ENCODE data around the gene PALMD. TPM values are rescaled to one million over a fixed set of nuclear protein-coding genes. Genes with fewer than 3 reads are reported as not detected.
A peak's percentile ranks its signal among the peaks of the same experiment; 100 is the strongest.

The PALMD gene
- total RNA-seq, 4 donors from 2014 or later, result 64.5 to 105 (median 72.0) TPM

DNA sequence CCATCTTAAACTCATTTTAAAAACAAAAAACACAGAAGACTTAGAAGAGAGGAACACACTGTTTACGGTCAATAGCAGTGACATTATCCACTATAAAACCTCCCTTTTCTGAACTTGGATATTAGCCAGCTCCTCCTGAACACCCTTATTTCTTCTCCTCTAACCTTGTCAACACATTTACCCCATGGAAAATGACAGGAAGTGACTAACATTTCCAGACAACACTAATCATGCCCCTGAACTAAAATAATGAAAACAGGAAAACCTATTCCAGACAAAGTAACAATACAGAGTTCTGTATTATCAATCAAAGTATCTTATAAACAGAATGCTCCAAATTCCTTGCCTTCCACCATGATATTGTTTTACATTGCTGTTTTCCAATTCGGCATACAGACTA is 45.3 kb downstream of the PALMD start:
- peaks cover 0 to 35% (median 0%) of the 10 kb centered on the region in 3 donors for H3K36me3 ChIP-seq
- no peaks in the 10 kb centered on the region for H3K4me1 ChIP-seq
- TF ChIP-seq POLR2A (IDR thresholded peaks at IDR 0.05) (no peak), EP300 (IDR thresholded peaks at IDR 0.05) (peak in 1 of 2 donors; percentile 20)
- DNase-seq (ENCODE audit: low spot score in 2 of 2), result no peak
- no peaks in the 10 kb centered on the region for H3K9me3 ChIP-seq
- 55 to 60% methylated on average over 2 of the region's 2 CpGs for WGBS, 2 donors
- H3K27me3 ChIP-seq, result no peaks in the 10 kb centered on the region
- H3K27ac ChIP-seq, result peak overlapping the region in 1 of 4 donors; percentile 8
- H3K4me3 ChIP-seq, result no peak overlapping the region

DNA sequence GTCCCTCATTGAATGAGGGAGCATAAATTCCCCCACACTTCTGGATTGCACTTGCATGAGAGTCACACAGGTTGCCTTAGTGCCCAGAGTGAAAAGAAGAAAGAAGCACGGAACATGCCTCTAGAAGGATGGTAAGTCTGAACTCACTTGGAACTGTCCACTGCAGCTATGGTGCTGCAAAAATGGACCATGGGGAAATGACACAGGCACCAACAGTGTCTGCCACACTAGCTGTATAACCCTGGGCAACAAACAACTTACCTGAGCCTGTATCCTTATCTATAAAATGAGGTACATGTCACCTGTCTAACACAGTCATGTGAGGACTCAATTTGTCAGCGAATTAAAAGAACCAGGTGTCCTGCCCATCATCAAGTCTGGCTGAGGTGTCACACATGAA is 50.7 kb downstream of the PALMD start:
- H3K4me1 ChIP-seq, result no peaks in the 10 kb centered on the region
- peaks cover 0 to 8% (median 0%) of the 10 kb centered on the region in 3 donors for H3K36me3 ChIP-seq
- WGBS, 2 donors, result 89 to 96% methylated on average over 2 of the region's 2 CpGs
- H3K27ac ChIP-seq, result no peak overlapping the region
- DNase-seq (ENCODE audit: low spot score in 2 of 2), result no peak
- TF ChIP-seq POLR2A (IDR thresholded peaks at IDR 0.05), result no peak
- TF ChIP-seq, protein P1, sequence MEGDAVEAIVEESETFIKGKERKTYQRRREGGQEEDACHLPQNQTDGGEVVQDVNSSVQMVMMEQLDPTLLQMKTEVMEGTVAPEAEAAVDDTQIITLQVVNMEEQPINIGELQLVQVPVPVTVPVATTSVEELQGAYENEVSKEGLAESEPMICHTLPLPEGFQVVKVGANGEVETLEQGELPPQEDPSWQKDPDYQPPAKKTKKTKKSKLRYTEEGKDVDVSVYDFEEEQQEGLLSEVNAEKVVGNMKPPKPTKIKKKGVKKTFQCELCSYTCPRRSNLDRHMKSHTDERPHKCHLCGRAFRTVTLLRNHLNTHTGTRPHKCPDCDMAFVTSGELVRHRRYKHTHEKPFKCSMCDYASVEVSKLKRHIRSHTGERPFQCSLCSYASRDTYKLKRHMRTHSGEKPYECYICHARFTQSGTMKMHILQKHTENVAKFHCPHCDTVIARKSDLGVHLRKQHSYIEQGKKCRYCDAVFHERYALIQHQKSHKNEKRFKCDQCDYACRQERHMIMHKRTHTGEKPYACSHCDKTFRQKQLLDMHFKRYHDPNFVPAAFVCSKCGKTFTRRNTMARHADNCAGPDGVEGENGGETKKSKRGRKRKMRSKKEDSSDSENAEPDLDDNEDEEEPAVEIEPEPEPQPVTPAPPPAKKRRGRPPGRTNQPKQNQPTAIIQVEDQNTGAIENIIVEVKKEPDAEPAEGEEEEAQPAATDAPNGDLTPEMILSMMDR (IDR thresholded peaks at IDR 0.05), result no peak
- H3K27me3 ChIP-seq, result no peaks in the 10 kb centered on the region
- H3K4me3 ChIP-seq, result no peak overlapping the region
- peaks cover 0 to 3% (median 0%) of the 10 kb centered on the region in 4 donors for H3K9me3 ChIP-seq

DNA sequence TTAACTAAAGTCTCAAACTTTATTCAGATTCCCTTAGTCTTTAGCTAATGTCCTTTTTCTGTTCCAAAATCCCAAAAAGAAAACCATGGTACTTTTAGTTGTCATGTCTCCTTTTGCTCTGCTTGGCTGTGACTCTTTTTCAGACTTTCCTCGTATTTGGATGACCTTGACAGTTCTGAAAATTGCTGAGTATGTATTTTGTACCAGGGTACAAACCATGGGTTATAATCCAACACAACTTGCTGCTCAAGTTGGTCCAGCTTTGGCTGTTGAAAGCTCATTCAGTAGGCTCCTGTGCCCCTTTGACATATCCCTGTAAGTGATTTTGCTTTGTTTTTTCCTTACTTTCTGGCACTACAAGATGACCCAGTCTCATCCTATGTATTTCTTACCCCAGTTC is 51.7 kb downstream of the PALMD start:
- WGBS, 2 donors, result 59 to 64% methylated on average over 1 of the region's 1 CpG
- TF ChIP-seq, protein P1 (IDR thresholded peaks at IDR 0.05), result no peak
- TF ChIP-seq POLR2A (IDR thresholded peaks at IDR 0.05) (no peak), EP300 (IDR thresholded peaks at IDR 0.05) (no peak)
- H3K27ac ChIP-seq, result no peak overlapping the region
- peaks cover 0 to 8% (median 0%) of the 10 kb centered on the region in 3 donors for H3K36me3 ChIP-seq
- peaks cover 0 to 3% (median 0%) of the 10 kb centered on the region in 4 donors for H3K9me3 ChIP-seq
- no peak overlapping the region for H3K4me3 ChIP-seq
- DNase-seq (ENCODE audit: low spot score in 2 of 2), result no peak
- H3K27me3 ChIP-seq, result no peaks in the 10 kb centered on the region
- H3K4me1 ChIP-seq, result no peaks in the 10 kb centered on the region

DNA sequence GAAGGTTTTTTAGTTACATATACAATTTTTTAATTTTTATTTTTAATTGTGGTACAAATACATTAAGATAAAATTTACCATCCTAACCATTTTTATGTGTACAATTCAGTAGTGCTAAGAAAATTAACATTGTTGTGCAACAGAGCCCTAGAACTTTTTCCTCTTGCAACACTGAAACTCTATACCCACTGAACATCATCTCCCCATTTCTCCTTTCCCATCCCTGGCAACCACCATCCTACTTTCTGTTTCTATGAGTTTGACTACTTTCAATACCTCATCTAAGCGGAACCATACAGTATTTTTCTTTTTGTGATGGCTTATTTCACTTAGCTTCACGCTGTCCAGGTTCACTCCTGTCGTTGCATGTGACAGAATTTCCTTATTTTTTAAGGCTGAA is 54.1 kb downstream of the PALMD start:
- no peak for TF ChIP-seq POLR2A (IDR thresholded peaks at IDR 0.05)
- TF ChIP-seq, protein P1 (IDR thresholded peaks at IDR 0.05), result no peak
- no peak for TF ChIP-seq EP300 (IDR thresholded peaks at IDR 0.05)
- no peak overlapping the region for H3K4me3 ChIP-seq
- peaks cover 0 to 3% (median 0%) of the 10 kb centered on the region in 3 donors for H3K36me3 ChIP-seq
- H3K27ac ChIP-seq, result no peak overlapping the region
- H3K4me1 ChIP-seq, result peaks cover 0 to 4% (median 0%) of the 10 kb centered on the region in 4 donors
- H3K9me3 ChIP-seq, result peaks cover 0 to 3% (median 0%) of the 10 kb centered on the region in 4 donors
- 85 to 87% methylated on average over 3 of the region's 3 CpGs for WGBS, 2 donors
- H3K27me3 ChIP-seq, result no peaks in the 10 kb centered on the region
- no peak for DNase-seq (ENCODE audit: low spot score in 2 of 2)

GRCh38 chr1:99702221-99702620 is 56.3 kb downstream of the PALMD start:
- no peaks in the 10 kb centered on the region for H3K27me3 ChIP-seq
- no peak for DNase-seq (ENCODE audit: low spot score in 2 of 2)
- peaks cover 0 to 3% (median 0%) of the 10 kb centered on the region in 4 donors for H3K9me3 ChIP-seq
- H3K27ac ChIP-seq, result no peak overlapping the region
- H3K36me3 ChIP-seq, result no peaks in the 10 kb centered on the region
- TF ChIP-seq EP300 (IDR thresholded peaks at IDR 0.05) (no peak), POLR2A (IDR thresholded peaks at IDR 0.05) (no peak)
- TF ChIP-seq, protein P1 (IDR thresholded peaks at IDR 0.05), result no peak
- H3K4me1 ChIP-seq, result peaks cover 0 to 16% (median 0%) of the 10 kb centered on the region in 4 donors
- no peak overlapping the region for H3K4me3 ChIP-seq
